ENCODE measurements around the gene EEFSEC. TPM values are rescaled to one million over a fixed set of nuclear protein-coding genes. Genes with fewer than 3 reads are reported as not detected.

EEFSEC gene
- total RNA-seq, 6 donors from 2014 or later: 14.9 to 38.8 (median 17.9) TPM

DNA sequence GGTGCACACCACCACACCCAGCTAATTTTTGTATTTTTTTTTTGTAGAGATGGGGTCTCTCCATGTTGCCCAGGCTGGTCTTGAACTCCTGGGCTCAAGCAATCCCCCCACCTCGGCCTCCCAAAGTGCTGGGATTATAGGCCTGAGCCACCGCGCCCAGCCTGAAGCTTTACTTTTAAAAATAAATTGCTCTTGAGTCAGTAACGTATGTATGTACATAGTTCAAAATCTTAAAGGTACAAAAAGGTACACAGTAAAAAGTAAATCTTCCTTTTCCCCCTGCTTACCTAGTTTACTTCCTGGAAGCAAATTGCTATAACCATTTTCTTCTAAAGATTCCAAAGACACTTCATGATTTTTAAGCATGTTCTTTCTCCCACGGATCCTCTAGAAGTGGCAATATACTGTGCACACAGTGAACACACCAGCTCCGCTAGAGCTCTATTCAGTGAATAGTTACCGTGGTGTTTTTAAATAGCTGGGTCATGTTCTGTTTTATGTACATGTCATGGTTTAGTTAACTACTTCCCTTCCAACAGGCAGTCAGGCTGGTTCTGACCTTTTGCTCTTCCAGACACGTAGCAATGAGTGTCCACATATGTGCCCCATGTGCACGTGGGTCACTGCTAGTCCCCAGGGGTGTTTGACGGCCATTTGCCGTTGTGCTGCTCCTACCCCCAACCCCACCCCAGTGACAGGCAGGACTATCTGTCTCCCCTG, 82.1 kb downstream of the EEFSEC start:
- TF ChIP-seq POLR2AphosphoS5 (IDR thresholded peaks at IDR 0.05): no peak
- no peak for TF ChIP-seq POLR2A (IDR thresholded peaks at IDR 0.05)
- TF ChIP-seq, protein P1, sequence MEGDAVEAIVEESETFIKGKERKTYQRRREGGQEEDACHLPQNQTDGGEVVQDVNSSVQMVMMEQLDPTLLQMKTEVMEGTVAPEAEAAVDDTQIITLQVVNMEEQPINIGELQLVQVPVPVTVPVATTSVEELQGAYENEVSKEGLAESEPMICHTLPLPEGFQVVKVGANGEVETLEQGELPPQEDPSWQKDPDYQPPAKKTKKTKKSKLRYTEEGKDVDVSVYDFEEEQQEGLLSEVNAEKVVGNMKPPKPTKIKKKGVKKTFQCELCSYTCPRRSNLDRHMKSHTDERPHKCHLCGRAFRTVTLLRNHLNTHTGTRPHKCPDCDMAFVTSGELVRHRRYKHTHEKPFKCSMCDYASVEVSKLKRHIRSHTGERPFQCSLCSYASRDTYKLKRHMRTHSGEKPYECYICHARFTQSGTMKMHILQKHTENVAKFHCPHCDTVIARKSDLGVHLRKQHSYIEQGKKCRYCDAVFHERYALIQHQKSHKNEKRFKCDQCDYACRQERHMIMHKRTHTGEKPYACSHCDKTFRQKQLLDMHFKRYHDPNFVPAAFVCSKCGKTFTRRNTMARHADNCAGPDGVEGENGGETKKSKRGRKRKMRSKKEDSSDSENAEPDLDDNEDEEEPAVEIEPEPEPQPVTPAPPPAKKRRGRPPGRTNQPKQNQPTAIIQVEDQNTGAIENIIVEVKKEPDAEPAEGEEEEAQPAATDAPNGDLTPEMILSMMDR (IDR thresholded peaks at IDR 0.05): no peak
- TF ChIP-seq EP300 (IDR thresholded peaks at IDR 0.05): no peak
- Histone ChIP-seq H3K9me3 (no peaks in the 10 kb centered on the region), H3K27me3 (no peaks in the 10 kb centered on the region), H3K27ac (no peak overlapping the region), H3K36me3 (no peaks in the 10 kb centered on the region), H3K4me3 (no peak overlapping the region), H3K4me1 (peaks cover 0 to 11% (median 8%) of the 10 kb centered on the region in 4 donors)
- ATAC-seq (ENCODE audit: low FRiP score in 2 of 2) (no peak), DNase-seq (no peak)
- 75 to 77% methylated on average over 11 of the region's 11 CpGs for WGBS, 2 donors

DNA sequence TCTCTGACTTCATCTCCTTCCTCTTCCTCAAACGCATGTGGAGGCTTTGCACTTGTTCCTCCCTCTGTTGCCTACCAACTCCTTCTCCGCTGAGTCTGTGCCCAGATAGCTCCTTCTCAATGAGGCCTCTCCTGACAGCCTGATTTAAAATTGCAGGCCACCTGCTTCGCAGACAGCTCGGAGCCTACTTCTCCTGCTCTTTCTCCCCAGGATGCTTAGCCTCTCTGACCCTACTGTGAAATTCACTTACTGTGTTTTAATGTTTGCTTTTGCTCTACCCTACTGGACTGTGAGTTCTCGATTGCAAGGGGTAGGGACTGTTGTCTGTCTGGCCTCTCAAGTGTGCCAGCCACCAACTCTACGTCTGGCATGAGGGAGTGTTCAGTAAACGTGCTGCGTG, 83.4 kb downstream of the EEFSEC start:
- Histone ChIP-seq H3K36me3 (no peaks in the 10 kb centered on the region), H3K4me1 (peaks cover 0 to 11% (median 8%) of the 10 kb centered on the region in 4 donors), H3K4me3 (no peak overlapping the region), H3K27ac (no peak overlapping the region), H3K27me3 (no peaks in the 10 kb centered on the region), H3K9me3 (no peaks in the 10 kb centered on the region)
- 71% methylated on average over 8 of the region's 8 CpGs for WGBS, 2 donors
- DNase-seq: no peak
- TF ChIP-seq EP300 (IDR thresholded peaks at IDR 0.05): no peak
- ATAC-seq (ENCODE audit: low FRiP score in 2 of 2): no peak

DNA sequence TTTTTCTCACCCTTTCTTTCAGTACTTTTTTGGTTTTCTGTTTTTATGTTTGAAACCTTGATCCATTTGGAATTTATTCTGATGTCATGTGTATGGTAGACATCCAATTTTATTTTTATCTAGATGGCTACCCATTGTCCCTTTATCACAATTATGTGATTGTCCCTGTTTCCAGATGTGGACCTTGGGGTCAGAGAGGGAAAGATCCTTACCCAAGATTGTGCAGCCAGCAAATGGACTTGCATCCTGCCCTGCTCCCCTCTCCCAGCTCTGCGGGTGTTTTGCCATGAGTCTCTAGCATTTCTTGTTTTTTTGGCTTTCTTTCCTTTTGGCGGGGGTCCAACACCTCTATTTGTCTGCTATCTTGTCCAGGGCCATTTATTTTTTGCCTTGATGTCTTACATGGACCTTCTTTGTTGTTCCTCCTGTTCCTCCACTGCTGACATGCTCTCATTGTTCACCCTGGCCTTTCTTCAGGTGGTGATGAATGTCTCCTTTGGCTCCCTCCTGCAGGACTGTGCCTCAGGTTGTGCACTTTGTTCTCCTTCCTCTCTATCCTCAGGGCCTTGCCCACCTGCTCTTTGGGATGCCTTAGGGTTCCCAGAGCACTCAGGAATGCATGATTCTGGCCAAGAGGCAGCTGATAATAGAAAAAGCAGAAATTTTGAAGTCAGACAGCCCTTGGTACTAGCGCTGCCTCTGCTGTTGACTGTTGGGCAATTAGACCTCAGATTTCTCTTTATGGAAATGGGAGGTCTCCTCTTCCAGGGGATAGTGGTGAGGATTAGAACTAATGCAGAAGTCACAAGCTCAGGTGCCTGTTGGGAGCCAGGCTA, 84.3 kb downstream of the EEFSEC start:
- no peak overlapping the region for H3K4me3 ChIP-seq
- no peaks in the 10 kb centered on the region for H3K27me3 ChIP-seq
- WGBS, 2 donors: 63 to 72% methylated on average over 3 of the region's 3 CpGs
- TF ChIP-seq POLR2AphosphoS5 (IDR thresholded peaks at IDR 0.05) (no peak), EP300 (IDR thresholded peaks at IDR 0.05) (no peak), POLR2A (IDR thresholded peaks at IDR 0.05) (no peak)
- TF ChIP-seq, protein P1 (IDR thresholded peaks at IDR 0.05): no peak
- ATAC-seq (ENCODE audit: low FRiP score in 2 of 2): no peak
- no peak for DNase-seq
- H3K36me3 ChIP-seq: no peaks in the 10 kb centered on the region
- H3K27ac ChIP-seq: no peak overlapping the region
- H3K4me1 ChIP-seq: peaks cover 0 to 11% (median 8%) of the 10 kb centered on the region in 4 donors
- no peaks in the 10 kb centered on the region for H3K9me3 ChIP-seq

DNA sequence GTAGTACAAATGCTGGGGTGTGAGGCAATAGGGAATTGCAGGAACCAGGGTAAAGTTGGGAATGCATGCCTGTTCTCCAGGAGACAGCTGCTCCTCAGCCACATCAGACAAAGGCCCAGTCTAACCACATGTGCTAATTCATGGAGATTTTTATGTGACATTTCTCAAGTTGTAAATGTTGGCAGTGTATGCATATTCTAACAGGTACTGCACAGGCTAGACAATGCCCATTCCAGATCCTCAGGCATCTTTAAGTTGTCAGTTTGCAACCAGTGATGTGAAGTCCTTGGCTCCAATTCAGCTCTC, 84.9 kb downstream of the EEFSEC start:
- ATAC-seq (ENCODE audit: low FRiP score in 2 of 2) (no peak), DNase-seq (no peak)
- no peaks in the 10 kb centered on the region for H3K9me3 ChIP-seq
- H3K36me3 ChIP-seq: no peaks in the 10 kb centered on the region
- no peak overlapping the region for H3K4me3 ChIP-seq
- H3K4me1 ChIP-seq: peaks cover 0 to 11% (median 8%) of the 10 kb centered on the region in 4 donors
- no peaks in the 10 kb centered on the region for H3K27me3 ChIP-seq
- TF ChIP-seq, protein P1 (IDR thresholded peaks at IDR 0.05): no peak
- TF ChIP-seq POLR2AphosphoS5 (IDR thresholded peaks at IDR 0.05) (no peak), POLR2A (IDR thresholded peaks at IDR 0.05) (no peak), EP300 (IDR thresholded peaks at IDR 0.05) (no peak)
- H3K27ac ChIP-seq: no peak overlapping the region

DNA sequence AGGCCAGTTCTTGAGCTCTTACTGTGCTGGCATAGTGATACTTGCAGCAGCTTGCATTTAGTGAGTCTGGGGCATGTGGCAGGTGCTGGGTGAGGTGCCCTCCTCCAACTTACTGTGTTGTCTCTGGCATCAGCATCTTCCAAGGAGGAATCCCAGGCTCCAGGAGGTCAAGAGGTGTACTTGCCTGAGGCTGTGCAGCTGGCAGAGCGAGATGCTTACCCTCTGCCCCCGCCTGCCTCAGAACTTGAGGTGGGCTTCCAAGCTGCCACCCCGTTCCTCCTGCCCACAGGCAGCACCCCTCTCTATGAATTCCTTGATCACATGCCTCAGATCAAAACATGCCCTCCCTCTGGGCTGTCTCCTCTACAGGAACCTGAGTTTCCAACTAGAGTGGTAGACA, 86.0 kb downstream of the EEFSEC start:
- Histone ChIP-seq H3K4me1 (peaks cover 0 to 11% (median 8%) of the 10 kb centered on the region in 4 donors), H3K9me3 (no peaks in the 10 kb centered on the region), H3K4me3 (no peak overlapping the region), H3K27ac (no peak overlapping the region), H3K27me3 (no peaks in the 10 kb centered on the region), H3K36me3 (no peaks in the 10 kb centered on the region)
- TF ChIP-seq POLR2AphosphoS5 (IDR thresholded peaks at IDR 0.05) (no peak), EP300 (IDR thresholded peaks at IDR 0.05) (no peak), POLR2A (IDR thresholded peaks at IDR 0.05) (no peak)
- TF ChIP-seq, protein P1 (IDR thresholded peaks at IDR 0.05): no peak
- no peak for ATAC-seq (ENCODE audit: low FRiP score in 2 of 2)
- WGBS, 2 donors: 100% methylated on average over 2 to 3 of the region's 3 CpGs
- no peak for DNase-seq
